Inflammatory macrophage treated with lipopolysaccharide for 4 hours (primary cell): ENCODE results near the gene FKBP1A.
A peak's percentile ranks its signal among the peaks of the same experiment; 100 is the strongest.
"Not testable (repeated sequence)": the region's sequence is repeated elsewhere in the genome, so short reads cannot be mapped to it uniquely, and the experiment has no call there.

Source experiments
- DNase-seq: peaks from one replicate; pipeline ENCODE4 v3.0.0-alpha.2; 2020

Gene FKBP1A

GRCh38 chr20:1415667-1416468 is 23.0 kb upstream of the FKBP1A start:
- peak; percentile 74 for DNase-seq

GRCh38 chr20:1414982-1415381 is 22.1 kb upstream of the FKBP1A start:
- DNase-seq, result no peak

GRCh38 chr20:1405801-1406200 is 12.9 kb upstream of the FKBP1A start:
- DNase-seq, result no peak

- no peak for DNase-seq
Measured at GRCh38 chr20:1403624-1404023, 10.8 kb upstream of the FKBP1A start.

- DNase-seq, result no peak
Measured at GRCh38 chr20:1402149-1402548, 9.3 kb upstream of the FKBP1A start.

GRCh38 chr20:1401451-1401907 is 8.6 kb upstream of the FKBP1A start:
- DNase-seq, result peak; percentile 45

GRCh38 chr20:1399678-1400366 is 7.0 kb upstream of the FKBP1A start:
- not testable (repeated sequence) for DNase-seq

- not testable (repeated sequence) for DNase-seq
Measured at GRCh38 chr20:1398185-1398584, 5.3 kb upstream of the FKBP1A start.

- no peak for DNase-seq
Measured at GRCh38 chr20:1397710-1398109, 4.9 kb upstream of the FKBP1A start.

- DNase-seq, result no peak
Measured at GRCh38 chr20:1396702-1397101, 3.8 kb upstream of the FKBP1A start.

- DNase-seq, result no peak
Measured at GRCh38 chr20:1396264-1396663, 3.4 kb upstream of the FKBP1A start.

GRCh38 chr20:1394686-1395085 is 1.8 kb upstream of the FKBP1A start:
- DNase-seq, result no peak

- no peak for DNase-seq
Measured at GRCh38 chr20:1393507-1393882, 641 bp upstream of the FKBP1A start.

- DNase-seq, result no peak
Measured at GRCh38 chr20:1392443-1392692, 486 bp downstream of the FKBP1A start.

- peak; percentile 79 for DNase-seq
Measured at GRCh38 chr20:1391640-1392442, 1.0 kb downstream of the FKBP1A start.

GRCh38 chr20:1390581-1391403 is 2.1 kb downstream of the FKBP1A start:
- no peak for DNase-seq

- DNase-seq, result no peak
Measured at GRCh38 chr20:1389703-1390580, 2.9 kb downstream of the FKBP1A start.

GRCh38 chr20:1388741-1389483 is 3.9 kb downstream of the FKBP1A start:
- DNase-seq, result peak; percentile 34

GRCh38 chr20:1388253-1388652 is 4.6 kb downstream of the FKBP1A start:
- no peak for DNase-seq

- no peak for DNase-seq
Measured at GRCh38 chr20:1386323-1386722, 6.5 kb downstream of the FKBP1A start.
